NCI-H1105 (cell line): Measurements from ENCODE around the gene TGM6.

Experiments
- DNase-seq: peaks from one replicate; lab custom pipeline; 2025; lab: John Stamatoyannopoulos, UW

TGM6 gene

GRCh38 chr20:2380601-2381000, at the start of gene TGM6:
Gene TGM6 (plus strand): TSS chr20:2380901. CDS start chr20:2380969, 68 bp downstream.
- DNase-seq: no peak

GRCh38 chr20:2331106-2331505, 49.6 kb upstream of the TGM6 start:
- no peak for DNase-seq

GRCh38 chr20:2331901-2332565, 48.7 kb upstream of the TGM6 start:
- no peak for DNase-seq

DNA sequence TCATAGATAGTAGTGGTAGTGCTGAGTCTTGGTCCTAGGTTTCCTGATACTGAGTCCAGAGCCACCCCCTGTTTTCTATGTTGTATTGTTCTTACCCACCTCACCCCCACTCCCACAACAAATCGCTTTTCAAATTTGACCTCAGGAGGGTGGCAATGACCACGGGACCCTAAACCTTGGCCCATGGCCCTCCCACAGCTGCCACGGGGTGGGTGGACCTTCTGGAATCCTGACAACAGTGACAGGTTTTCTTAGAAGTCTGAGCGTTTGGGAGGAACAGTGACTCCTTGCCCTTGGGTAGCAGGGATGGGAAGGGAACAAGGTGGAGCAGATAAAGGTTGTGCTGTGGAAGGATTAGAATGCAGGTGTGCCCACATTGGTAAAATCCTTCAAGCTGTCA, 48.0 kb upstream of the TGM6 start:
- DNase-seq: no peak

- DNase-seq: no peak
Observed at GRCh38 chr20:2333821-2334220, 46.9 kb upstream of the TGM6 start.

GRCh38 chr20:2335096-2335870, 45.4 kb upstream of the TGM6 start:
- no peak for DNase-seq

DNA sequence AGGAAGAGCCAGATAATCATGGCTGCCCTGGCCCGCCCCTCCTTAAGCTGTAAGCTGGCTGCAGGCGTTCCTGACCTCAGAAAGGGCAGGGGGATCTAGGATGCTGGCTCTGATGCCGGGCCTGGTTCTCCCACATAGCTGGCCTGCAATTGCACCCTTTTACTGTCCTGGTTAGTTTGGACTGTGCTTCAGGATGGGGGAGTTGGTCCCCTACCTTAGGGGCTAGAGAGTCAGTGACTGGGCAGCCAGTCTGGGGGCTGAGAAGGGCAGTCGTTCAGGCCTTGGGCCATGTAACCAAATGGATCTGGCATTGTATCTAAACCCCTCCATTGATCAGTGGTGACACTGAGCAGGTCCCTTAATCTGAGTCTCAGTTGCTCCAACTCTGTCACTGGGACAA, 44.2 kb upstream of the TGM6 start:
- DNase-seq: no peak

DNA sequence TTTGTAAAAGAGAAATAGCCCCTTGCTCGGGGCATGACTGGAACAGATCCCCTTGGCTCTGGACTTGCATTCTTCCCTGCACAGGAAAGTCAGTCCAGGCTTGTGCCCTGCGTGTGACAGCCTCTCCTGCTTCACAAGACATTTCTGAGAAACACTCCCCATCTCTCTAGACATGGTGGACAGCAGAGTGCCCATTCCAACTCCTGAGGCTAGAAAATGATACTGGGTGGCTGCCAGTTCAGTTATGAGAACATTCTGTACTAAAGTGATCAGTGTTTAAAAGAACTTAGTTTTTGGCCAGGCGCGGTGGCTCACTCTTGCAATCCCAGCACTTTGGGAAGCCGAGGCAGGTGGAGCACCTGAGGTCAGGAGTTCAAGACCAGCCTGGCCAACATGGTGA, 43.6 kb upstream of the TGM6 start:
- no peak for DNase-seq

GRCh38 chr20:2338411-2339066, 42.2 kb upstream of the TGM6 start:
- DNase-seq: no peak

DNA sequence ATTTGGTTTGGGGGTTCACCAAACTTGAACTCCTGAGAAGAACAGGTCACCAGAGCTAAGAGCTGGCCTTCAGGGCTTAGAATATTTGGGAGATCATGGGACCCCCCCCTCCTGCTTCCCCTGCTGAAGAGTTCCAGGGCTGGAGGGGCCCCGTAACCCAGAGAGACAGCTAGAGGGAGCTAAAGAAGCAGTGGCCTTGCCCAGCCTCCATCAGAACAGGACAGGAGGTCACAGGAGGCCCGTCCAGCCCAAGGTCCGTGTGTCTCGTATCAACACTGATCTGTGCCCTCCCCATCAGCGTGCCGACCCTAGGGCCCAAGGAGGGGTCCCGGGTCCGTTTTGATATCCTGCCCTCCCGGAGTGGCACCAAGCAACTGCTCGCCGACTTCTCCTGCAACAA, 40.6 kb upstream of the TGM6 start:
- no peak for DNase-seq

- DNase-seq: no peak
Observed at GRCh38 chr20:2340823-2341222, 39.9 kb upstream of the TGM6 start.

DNA sequence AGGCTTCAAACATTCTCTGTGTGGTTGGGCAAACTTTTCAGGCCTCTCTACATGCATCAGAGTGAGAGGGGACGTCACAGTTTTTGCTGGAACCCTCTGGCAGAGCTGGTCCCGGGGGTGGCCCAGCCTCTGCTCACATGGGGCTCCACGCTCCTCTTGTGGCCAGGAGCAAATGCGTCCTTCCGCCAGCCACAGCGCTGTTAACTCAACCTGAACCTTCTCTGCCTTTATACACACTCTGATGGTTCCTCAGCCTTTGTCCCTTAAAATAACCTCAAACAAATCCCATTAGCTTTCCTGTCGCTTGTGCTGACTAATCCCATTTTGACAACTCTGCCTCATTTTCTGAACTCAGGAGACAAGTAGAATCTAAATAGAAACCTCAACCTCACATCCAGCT, 39.4 kb upstream of the TGM6 start:
- no peak for DNase-seq

GRCh38 chr20:2342243-2342642, 38.5 kb upstream of the TGM6 start:
- no peak for DNase-seq

GRCh38 chr20:2346188-2346587, 34.5 kb upstream of the TGM6 start:
- DNase-seq: no peak

GRCh38 chr20:2348336-2348735, 32.4 kb upstream of the TGM6 start:
- no peak for DNase-seq

DNA sequence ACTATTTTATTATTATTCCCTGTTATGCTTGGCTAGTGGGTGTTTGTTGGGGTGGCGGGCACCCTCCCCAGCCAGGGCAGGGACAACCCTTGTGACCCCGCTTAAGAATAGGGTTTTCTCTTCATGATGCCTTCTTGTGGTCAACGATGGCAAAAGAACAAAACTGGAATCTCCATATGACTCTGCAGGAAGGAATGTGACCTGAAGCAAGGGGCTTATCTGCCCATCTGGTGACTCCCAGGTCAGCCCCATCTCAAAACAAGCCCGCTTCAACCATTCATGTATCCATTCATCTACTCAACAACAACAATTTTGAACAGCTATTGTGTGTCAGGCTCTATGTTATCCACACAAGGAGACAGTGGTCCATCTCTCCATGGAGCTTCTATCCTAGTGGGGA, 30.9 kb upstream of the TGM6 start:
- no peak for DNase-seq

GRCh38 chr20:2350606-2351005, 30.1 kb upstream of the TGM6 start:
- DNase-seq: no peak

- DNase-seq: no peak
Observed at GRCh38 chr20:2353231-2353630, 27.5 kb upstream of the TGM6 start.

GRCh38 chr20:2357114-2357513, 23.6 kb upstream of the TGM6 start:
- no peak for DNase-seq

- no peak for DNase-seq
Observed at GRCh38 chr20:2358006-2358405, 22.7 kb upstream of the TGM6 start.

GRCh38 chr20:2361035-2361593, 19.6 kb upstream of the TGM6 start:
- no peak for DNase-seq

GRCh38 chr20:2363187-2363586, 17.5 kb upstream of the TGM6 start:
- DNase-seq: no peak

GRCh38 chr20:2363587-2363986, 17.1 kb upstream of the TGM6 start:
- DNase-seq: no peak
